Endodermal cell (in vitro differentiated cells): ENCODE measurements around the gene TAS2R60. TPM values are rescaled to one million over a fixed set of nuclear protein-coding genes. Genes with fewer than 3 reads are reported as not detected.
"Not testable (repeated sequence)": the region's sequence is repeated elsewhere in the genome, so short reads cannot be mapped to it uniquely, and the experiment has no call there.

Experiments
- DNase-seq: peaks from one replicate; pipeline ENCODE4 v3.0.0-alpha.2; 2017
- H3K27ac ChIP-seq: 2 replicates; pipeline ENCODE4 v1.5.1; 2013; ENCODE audit warnings: mild to moderate bottlenecking, low read depth, low read length, moderate library complexity
- H3K27me3 ChIP-seq: 2 replicates; pipeline ENCODE4 v1.6.1; 2013; ENCODE audit warnings: mild to moderate bottlenecking, low read length, moderate library complexity; ENCODE audit not compliant: insufficient read depth, control insufficient read depth, poor library complexity, severe bottlenecking
- H3K36me3 ChIP-seq: 2 replicates; pipeline ENCODE4 v1.7.0; 2013; ENCODE audit warnings: mild to moderate bottlenecking, low read length, moderate library complexity; ENCODE audit not compliant: control insufficient read depth, insufficient read depth
- H3K4me1 ChIP-seq: one replicate; pipeline ENCODE4 v1.7.0; 2013; ENCODE audit warnings: low read length; ENCODE audit not compliant: control insufficient read depth, insufficient read depth
- H3K4me3 ChIP-seq: 2 replicates; pipeline ENCODE4 v1.5.1; 2013; ENCODE audit warnings: mild to moderate bottlenecking, low read length, moderate library complexity
- H3K9ac ChIP-seq: 2 replicates; pipeline ENCODE4 v1.6.1; 2013; ENCODE audit warnings: mild to moderate bottlenecking, low read length, moderate library complexity; ENCODE audit not compliant: poor library complexity, severe bottlenecking; ENCODE audit errors: extremely low read depth
- H3K9me3 ChIP-seq: 2 replicates; pipeline ENCODE4 v1.6.1; 2013; ENCODE audit warnings: mild to moderate bottlenecking, low read length, moderate library complexity; ENCODE audit not compliant: control insufficient read depth
- H3K27ac Mint-ChIP-seq: 2 replicates; pipeline ENCODE4 v1.8.0; 2020; ENCODE audit warnings: mixed read lengths
- H3K27me3 Mint-ChIP-seq: 2 replicates; pipeline ENCODE4 v1.8.0; 2021; ENCODE audit warnings: mild to moderate bottlenecking, mixed read lengths; ENCODE audit not compliant: insufficient read depth
- H3K36me3 Mint-ChIP-seq: 2 replicates; pipeline ENCODE4 v1.8.0; 2020; ENCODE audit warnings: low read depth, mixed read lengths
- H3K4me1 Mint-ChIP-seq: 2 replicates; pipeline ENCODE4 v1.8.0; 2020; ENCODE audit warnings: mixed read lengths
- H3K4me3 Mint-ChIP-seq: 2 replicates; pipeline ENCODE4 v1.8.0; 2020; ENCODE audit warnings: mild to moderate bottlenecking, moderate library complexity, mixed read lengths
- H3K9me3 Mint-ChIP-seq: 2 replicates; pipeline ENCODE4 v1.8.0; 2020; ENCODE audit warnings: mild to moderate bottlenecking, mixed read lengths
- CTCF ChIP-seq: fragments of 200-600 bp; sonication (generic); conservative IDR thresholded peaks from 2 replicates; pipeline ENCODE4 v1.5.0; 2021; ENCODE audit warnings: antibody characterized with exemption, mild to moderate bottlenecking
- WGBS, 2 experiments: methylation state at CpG; one replicate each; pipeline versions ENCODE4 v1.1.5 to v1.1.7; 2013; ENCODE audit warnings: missing lambda C conversion rate in 2 of 2, mixed read lengths in 1 of 2; ENCODE audit not compliant: insufficient coverage in 1 of 2, insufficient read length in 1 of 2; 5-methylcytosine and 5-hydroxymethylcytosine counted together
- total RNA-seq, 2 donors: library from RNA; stranded (reverse); fragmentation: NEBNext Ultra II Directional in 1 of 2; extraction: Animal tissue kit (Norgen Biotek cat#: 25700) in 1 of 2; gene quantifications; 2 replicates in 1 of 2; 3 replicates in 1 of 2; pipeline ENCODE4 v1.2.1, GENCODE V29; 2021

TAS2R60 gene
- total RNA-seq, 2 donors from 2014 or later = 0.37 TPM; not detected in 1

- H3K36me3 Mint-ChIP-seq = no peaks in the 10 kb centered on the region
- no peaks in the 10 kb centered on the region for H3K9me3 ChIP-seq
- H3K4me1 Mint-ChIP-seq = peaks cover 46% of the 10 kb centered on the region
- peak; percentile 45 for TF ChIP-seq CTCF
- H3K27me3 Mint-ChIP-seq = no peaks in the 10 kb centered on the region
- no peak overlapping the region for H3K4me3 ChIP-seq
- no peaks in the 10 kb centered on the region for H3K27me3 ChIP-seq
- H3K36me3 ChIP-seq = no peaks in the 10 kb centered on the region
- no peaks in the 10 kb centered on the region for H3K4me1 ChIP-seq
- H3K9ac ChIP-seq = no peak overlapping the region
- DNase-seq = no peak
- H3K4me3 Mint-ChIP-seq = no peak overlapping the region
- WGBS, 2 experiments = 86 to 100% methylated on average over 3 to 5 of the region's 5 CpGs
- no peaks in the 10 kb centered on the region for H3K9me3 Mint-ChIP-seq
- peak overlapping the region; percentile 15 for H3K27ac Mint-ChIP-seq
- H3K27ac ChIP-seq = no peak overlapping the region
These were observed 31.1 kb upstream of the TAS2R60 start for GRCh38 chr7:143411976-143412708.

- Mint-ChIP-seq H3K4me1 (peaks cover 38% of the 10 kb centered on the region), H3K9me3 (no peaks in the 10 kb centered on the region), H3K4me3 (no peak overlapping the region), H3K27ac (no peak overlapping the region), H3K27me3 (no peaks in the 10 kb centered on the region), H3K36me3 (no peaks in the 10 kb centered on the region)
- no peak for TF ChIP-seq CTCF
- no peaks in the 10 kb centered on the region for H3K27me3 ChIP-seq
- H3K9ac ChIP-seq = no peak overlapping the region
- WGBS, 2 experiments = 85 to 93% methylated on average over 5 to 8 of the region's 8 CpGs
- H3K4me3 ChIP-seq = no peak overlapping the region
- DNase-seq = no peak
- H3K4me1 ChIP-seq = no peaks in the 10 kb centered on the region
- no peaks in the 10 kb centered on the region for H3K36me3 ChIP-seq
- H3K27ac ChIP-seq = no peak overlapping the region
- no peaks in the 10 kb centered on the region for H3K9me3 ChIP-seq
These were observed 30.1 kb upstream of the TAS2R60 start for GRCh38 chr7:143413123-143413522.

- peaks cover 28% of the 10 kb centered on the region for H3K4me1 Mint-ChIP-seq
- H3K27me3 ChIP-seq, H3K36me3 Mint-ChIP-seq, H3K9me3 ChIP-seq, H3K4me3 ChIP-seq, H3K36me3 ChIP-seq, H3K27ac Mint-ChIP-seq, H3K4me1 ChIP-seq, H3K9ac ChIP-seq, H3K27me3 Mint-ChIP-seq, H3K9me3 Mint-ChIP-seq, DNase-seq, H3K27ac ChIP-seq, H3K4me3 Mint-ChIP-seq: not testable (repeated sequence)
- 92 to 94% methylated on average over 4 to 6 of the region's 7 CpGs for WGBS, 2 experiments
These were observed 28.0 kb upstream of the TAS2R60 start for GRCh38 chr7:143415209-143415608.
